GM19240 (cell line): ENCODE measurements around the gene MYL3.

Experiments
- DNase-seq: peaks from one replicate; pipeline ENCODE4 v3.0.0; 2011; ENCODE audit warnings: low spot score; ENCODE audit not compliant: insufficient read length

Gene MYL3

DNA sequence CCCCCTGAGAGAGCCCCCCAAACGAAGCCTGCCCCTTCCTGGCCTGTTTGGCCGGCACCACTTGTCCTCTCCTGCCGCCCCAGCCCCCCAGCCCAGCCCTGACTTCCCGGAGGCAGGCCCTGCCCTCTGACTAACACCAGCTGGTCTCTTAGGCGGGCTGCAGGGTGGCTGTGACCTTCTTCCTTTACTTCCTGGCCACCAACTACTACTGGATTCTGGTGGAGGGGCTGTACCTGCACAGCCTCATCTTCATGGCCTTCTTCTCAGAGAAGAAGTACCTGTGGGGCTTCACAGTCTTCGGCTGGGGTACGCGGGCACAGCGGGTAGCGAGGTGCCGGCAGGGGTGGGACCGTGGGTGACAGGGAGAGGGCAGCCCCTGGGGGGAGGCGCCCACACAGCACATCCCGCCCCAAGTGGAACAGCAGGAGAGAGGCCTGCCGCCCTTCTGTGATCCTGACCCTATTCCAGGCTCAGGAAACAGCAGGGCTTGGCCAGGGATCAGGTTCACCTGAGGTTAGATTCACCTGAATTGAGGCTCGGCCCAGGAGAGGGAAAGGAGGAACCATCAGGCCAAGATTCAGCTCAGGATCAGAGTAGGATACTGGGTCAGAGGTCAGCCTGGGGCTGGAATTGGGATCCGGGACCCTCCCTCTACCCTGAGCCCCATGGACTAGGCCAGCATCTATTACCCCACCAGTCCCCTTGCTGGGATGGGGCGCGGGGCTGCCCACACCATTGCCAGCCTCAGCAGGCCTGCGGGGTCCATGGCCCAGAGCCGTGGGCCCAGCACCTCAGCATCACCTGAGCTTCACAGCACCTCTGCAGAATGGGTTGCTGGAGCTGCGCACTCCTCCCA lies 36.1 kb upstream of the MYL3 start:
- no peak for DNase-seq

DNA sequence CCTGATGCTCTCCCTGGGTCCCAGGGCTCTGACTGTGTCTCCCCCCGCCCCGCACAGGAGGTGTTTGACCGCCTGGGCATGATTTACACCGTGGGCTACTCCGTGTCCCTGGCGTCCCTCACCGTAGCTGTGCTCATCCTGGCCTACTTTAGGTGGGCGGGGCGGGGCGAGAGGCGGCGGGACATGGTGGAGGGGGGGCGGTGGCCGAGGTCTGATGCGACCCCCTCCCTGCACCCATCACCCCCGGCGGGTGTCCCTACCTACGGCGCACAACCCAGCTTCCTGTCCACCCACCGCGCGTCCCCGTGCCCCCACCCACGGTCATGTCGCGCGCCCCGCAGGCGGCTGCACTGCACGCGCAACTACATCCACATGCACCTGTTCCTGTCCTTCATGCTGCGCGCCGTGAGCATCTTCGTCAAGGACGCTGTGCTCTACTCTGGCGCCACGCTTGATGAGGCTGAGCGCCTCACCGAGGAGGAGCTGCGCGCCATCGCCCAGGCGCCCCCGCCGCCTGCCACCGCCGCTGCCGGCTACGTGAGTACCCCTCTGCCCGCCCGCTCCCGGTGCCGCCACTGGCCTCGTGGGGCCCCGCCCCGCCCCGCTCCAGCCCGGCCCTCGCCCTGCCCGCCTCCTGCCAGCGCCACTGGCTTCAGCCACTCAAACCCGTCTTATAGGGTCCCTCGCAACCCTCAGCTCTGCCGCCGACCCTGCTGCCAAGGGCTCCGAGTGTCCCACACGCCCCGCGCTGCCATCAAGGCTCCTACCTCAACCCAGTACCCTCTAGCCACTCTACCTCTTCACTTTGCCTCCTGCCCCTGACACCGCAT lies 35.3 kb upstream of the MYL3 start:
- DNase-seq = no peak

DNA sequence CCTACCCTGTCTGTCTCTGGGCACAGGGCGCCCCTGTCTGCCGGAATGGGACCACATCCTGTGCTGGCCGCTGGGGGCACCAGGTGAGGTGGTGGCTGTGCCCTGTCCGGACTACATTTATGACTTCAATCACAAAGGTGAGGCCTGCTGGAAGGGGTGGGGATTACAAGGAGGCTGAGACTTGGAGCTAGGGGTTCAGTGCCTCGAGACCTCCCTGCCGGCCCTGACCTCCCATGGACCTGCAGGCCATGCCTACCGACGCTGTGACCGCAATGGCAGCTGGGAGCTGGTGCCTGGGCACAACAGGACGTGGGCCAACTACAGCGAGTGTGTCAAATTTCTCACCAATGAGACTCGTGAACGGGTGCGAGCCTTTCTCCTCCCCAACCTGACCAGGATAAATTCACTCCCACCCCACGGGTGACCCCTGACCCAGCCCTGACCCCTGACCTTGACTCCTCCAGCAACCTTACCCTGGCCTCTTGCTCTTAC lies 34.6 kb upstream of the MYL3 start:
- no peak for DNase-seq

DNA sequence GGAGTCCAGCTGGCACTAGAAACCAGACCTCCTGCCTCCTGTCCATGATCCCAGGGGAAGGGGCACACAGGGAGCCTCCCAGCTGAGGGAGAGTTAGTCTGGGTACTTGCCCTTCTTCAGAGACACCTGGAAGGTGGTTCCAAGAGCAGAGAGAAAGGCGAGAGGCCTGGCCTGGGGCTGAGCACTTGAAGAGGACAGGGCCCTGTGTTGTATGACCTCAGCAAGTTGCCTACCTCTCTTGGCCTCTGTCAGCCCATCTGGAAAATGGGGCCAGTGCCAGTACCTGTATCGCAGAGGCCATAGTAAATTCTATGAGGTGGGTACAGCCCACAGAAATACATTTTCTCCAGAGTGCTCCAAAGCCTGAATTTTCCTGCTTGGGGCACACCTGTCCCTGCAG lies 33.8 kb upstream of the MYL3 start:
- no peak for DNase-seq

DNA sequence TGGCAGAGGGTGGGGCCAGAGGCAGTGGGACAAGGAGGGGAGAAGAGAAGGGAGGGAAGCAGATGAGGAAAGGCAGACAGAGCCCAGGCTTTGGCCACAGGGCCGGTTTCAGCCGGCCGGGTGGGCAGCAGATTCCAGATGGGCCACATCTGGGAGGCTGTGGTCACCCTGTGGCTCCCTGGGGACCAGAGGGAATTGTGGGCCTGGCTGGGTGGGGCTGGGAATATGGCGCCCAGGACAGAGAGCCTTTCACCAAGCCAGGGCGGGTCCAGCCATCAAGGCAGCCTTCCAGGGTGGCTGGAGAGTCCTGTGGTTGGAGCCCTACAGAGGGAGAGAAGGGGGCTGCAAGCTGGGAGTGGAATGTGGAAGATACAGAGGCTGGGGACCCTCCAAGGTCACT lies 33.1 kb upstream of the MYL3 start:
- no peak for DNase-seq

DNA sequence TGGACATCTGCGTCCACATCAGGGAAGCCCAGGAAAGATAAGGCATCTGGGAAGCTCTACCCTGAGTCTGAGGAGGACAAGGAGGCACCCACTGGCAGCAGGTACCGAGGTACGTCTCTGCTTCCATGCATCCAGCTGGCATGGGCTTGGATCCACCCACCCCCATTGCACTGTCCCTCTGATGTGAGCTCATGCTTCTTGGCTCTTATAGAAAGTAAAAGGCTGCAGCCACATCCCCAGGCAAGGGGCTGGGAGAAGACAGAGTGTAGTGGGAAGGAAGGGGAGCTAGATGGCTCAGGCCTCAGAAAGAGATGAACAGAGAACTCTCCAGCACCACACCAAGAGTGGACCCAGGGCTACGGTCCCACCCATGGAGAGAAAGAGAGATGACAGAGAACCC lies 32.5 kb upstream of the MYL3 start:
- DNase-seq = no peak

DNA sequence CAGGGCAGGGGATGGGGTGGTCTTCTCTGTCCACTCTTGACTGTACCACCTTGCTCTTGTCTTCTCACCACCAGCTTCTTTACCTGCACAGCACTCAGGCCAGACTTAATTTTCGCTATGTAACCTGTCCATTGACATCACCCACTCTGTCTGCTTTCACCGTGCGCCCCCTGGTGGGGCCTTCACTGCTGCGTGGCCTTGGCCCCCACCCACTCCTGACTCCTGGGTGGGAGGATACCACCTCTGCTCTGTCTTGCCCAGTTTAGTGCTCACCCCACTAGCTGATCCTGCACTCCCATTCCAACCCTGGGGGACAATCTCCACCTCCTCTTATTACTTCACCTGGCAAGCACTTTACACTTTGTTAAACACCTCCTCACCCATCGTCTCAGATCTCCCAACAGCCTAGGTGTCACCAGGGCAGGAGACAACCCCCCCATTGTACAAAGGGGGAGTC lies 32.0 kb upstream of the MYL3 start:
- peak; percentile 76 for DNase-seq

DNA sequence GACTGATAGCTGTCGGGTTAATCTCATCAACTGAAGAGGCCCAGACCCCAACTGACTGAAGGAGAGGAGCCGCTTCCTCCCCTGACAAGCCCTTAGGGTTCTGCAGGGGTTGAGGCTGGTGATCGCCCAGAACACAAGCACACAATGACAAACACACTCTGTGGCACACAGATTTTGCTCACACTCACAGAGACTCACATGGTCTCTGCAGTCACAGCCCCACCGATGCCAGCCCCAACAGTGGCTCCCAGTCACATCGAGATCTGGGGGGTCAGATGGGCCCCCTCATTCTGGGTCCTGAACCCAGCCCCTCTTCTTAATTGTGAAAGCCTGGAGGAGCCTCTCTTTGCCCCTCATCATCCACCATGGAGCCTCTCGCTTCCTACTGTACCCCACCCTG lies 31.0 kb upstream of the MYL3 start:
- no peak for DNase-seq

DNA sequence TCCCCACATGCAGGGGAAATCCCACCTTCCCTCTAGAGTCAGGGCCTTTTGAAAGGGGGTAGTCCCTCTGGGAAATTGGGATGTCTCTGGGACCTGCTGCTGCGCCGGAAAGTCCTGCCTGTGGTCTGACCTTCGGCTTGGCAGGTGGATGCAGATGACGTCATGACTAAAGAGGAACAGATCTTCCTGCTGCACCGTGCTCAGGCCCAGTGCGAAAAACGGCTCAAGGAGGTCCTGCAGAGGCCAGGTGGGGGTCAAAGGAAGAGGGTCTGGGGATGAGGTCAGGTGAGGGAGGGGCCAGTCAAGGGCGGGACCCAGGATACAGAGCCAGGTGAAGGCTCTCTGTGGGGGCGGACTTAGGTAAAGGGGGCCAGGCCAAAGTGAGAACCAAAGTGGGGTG lies 30.5 kb upstream of the MYL3 start:
- no peak for DNase-seq

DNA sequence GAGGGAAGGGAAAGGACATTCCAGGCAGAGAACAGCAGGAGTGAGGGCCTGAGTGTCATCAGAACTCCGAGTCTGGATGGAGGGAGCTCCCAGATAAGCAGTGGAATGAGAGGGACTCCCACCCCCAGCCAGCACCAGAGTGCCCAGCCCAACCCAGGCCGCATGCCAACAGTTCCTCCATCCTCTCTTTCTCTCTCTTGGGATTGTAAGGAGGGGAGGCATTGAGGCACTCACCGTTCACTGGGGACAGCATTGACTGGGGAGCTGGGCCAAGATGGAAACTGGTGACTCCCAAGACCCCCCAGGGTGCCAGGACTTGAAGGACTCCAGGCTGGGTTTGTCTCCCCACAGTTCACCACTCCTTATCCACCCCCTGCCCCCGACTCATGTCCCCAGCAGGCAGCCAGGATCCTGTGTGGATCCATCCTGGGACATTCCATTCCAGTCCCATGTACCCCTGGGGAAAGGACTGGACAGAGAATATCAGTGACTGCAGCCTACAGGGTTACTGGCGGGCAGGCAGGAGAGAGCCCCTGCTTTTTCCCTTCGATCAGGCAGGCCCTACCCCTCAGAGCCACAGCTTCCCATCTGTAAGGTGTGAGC lies 30.0 kb upstream of the MYL3 start:
- no peak for DNase-seq

DNA sequence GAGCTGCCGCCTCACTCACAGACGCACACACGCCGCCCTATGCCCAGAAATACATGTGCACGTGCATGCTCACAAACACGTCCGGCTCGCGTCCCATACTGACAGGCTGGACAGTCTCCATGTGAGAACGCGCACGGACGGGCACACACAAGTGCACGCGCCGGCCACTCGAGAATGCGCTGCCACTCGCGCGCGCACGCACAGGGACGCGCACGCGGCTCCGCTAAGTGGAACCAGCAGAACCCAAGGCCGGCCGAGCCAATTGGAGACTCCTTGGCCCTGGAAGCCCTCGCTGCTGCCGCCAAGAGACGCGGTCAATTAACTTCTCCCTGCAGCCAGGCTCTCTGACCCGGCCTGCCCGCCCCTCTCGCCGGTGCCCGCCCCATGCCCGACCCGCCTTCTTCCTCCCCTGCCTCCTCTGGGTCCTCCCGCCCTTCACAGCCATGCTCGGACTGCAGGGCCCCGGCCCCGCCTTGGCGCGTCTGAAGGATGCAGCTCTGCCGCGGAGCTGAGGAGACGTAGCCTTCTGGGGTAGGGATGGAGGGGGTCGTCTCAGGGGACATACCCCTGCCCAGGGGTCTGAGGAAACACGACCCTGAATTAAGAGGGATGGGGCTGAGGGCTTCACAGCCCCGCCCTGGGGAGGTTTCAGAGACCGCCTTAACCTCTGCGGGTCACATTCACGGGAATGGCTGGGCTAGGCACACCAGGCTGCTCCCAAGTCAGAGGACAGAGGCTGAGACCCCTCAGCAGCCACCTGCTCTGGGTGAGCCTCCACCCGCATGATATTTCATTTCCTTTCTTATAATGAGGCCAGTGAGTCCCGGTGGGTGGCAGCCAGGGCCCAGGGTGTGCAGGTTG lies 29.3 kb upstream of the MYL3 start:
- no peak for DNase-seq

DNA sequence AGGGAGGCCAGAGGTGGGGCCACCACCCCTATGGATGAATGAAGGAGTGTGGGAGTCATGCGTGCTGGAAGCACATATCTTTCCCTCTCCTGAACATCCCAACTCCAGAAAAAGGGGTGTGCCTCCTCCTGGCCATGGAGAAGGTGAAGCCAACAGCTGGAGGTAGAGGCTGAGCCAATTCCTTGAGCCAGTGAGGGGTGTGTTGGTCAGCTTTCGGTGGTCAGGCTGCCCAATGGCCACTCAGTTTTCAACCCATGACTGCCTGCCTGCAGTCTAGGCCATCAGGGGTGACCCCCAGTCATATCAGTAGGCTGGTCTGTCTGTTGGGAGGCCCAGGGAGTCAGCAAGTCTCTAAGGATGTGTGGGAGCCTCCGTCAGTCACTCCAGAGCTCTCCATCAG lies 27.9 kb upstream of the MYL3 start:
- no peak for DNase-seq

DNA sequence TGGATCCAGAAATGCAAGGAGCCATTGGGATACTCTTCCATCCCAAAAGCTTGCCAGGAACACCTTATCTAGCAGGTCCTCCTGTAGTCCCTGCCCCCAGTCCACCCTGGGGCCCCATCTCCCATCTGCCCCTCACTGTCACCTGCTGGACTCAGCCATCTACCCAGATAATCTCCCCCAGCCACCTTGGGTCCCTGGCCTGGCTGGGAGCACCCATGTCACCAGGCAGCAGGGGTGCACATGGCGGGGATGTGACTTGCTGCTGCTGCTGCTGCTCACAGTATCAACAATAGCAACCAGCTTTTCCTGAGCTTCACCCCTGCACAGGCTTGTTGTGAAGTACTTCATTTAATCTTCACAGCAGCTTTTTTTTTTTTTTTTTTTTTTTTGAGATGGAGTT lies 26.9 kb upstream of the MYL3 start:
- no peak for DNase-seq

DNA sequence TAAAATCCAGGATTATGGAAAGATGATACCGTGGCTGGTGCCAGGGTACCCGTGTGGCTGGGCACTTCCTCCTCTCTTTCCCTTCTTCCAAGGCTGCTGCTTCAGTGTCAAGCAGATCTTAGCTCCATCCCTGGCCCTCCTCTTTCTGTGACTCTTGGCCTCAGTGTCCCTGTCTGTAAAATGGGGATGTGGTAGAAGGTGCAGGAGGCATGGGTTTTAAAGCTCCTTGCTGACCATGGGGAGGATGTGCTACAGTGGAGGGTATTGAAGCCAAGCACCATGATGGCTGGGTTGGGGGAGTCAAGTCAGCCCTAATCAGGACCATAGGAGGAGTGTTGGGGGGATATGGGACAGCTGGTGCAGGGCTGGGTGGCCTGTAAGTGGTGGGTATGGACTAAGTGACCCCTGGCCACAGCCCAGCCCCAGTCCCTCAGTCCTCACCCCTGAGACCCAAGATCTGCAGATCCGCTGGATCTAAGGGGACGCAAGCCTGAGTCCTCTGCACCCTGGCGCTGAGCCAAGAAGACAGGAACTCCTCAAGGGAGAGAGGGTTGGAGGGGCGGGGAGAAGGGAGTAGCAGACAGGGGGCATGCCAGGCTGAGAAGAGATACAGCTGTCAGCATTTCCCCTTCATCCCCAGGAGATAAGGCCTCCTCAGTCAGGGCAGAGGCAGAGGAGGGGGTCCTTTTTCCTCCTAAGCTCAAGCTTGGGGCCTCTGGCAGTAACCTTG lies 26.3 kb upstream of the MYL3 start:
- no peak for DNase-seq

DNA sequence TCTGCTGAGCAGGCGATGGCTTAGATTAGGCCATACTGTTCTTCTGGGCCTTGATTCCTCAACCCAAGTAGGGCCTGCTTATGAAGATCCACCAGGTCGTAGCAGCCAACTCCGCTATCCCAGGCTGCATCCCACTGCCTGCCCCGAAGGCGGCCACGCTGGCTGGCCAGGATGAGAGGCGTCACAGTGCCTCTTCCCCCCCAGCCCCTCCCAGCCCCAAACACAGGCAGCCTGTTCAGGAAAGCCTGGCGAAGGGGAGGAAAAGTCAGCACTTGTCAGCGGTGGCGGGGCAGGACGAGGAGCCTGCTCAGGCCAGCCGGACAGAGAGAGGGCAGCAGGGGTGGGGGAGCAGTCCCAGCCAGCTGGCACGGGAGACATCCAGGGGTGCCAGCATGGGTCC lies 25.5 kb upstream of the MYL3 start:
- no peak for DNase-seq

DNA sequence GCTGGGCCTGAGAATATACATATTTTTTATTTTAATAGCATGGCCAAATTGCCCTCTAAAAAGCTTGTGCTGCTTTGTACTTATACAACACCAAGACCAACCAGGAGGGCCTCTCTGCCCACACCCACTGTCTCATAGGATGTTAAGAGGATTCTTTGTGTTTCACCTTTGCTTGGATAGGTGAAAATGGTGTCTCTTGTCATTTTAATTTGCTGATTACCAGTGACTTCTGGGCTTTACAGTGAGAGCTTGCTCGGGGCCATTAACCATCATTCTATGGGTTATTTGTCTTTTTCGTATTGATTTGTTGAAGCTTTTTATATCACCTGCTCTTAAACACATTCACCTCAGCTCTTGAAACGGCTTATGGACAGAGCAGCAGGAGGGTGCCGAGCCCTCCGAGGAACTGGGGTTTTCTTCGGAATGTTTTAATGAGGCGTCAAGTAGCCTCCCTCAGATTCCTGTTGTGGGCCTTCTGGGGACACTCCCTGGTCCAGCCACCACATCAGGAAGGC lies 24.8 kb upstream of the MYL3 start:
- no peak for DNase-seq

DNA sequence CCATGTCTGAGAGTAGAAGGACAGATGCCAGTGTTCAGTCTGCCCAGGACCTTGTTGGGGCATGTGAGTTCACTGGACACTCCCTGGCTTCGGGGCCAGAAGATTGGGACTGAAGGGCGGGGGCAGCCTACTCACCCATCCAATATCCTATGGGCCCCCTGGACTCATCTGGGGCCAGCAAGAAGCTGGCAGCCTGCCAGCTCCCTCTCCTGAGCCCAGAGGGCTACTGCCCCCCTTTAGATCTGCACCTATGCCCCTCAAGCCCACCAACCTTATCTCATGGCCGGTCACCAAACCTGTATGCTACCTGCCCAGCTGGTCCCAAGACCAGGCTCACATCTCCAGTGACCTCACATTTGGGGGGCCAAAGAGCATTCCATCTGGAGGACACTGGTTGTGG lies 22.4 kb upstream of the MYL3 start:
- no peak for DNase-seq

DNA sequence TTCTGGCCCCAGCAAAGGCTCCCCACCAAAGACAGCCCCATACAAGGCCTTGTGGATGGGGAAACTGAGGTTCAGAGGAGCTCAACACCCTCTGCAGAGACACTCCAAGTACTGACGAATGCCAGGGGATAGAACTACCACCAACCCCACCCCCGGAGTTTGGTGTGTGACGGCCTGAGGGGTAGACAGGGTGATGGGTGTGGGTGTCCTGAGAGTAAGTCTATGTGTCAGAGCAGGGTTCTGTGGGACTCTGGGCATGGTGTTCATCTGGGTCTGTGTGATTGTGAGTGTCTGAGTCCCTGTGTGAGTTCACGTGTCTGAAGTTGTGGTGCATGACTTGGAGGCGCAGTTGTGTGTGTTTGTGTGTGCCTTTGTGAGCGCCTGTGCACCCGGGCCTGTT lies 21.7 kb upstream of the MYL3 start:
- DNase-seq = no peak

DNA sequence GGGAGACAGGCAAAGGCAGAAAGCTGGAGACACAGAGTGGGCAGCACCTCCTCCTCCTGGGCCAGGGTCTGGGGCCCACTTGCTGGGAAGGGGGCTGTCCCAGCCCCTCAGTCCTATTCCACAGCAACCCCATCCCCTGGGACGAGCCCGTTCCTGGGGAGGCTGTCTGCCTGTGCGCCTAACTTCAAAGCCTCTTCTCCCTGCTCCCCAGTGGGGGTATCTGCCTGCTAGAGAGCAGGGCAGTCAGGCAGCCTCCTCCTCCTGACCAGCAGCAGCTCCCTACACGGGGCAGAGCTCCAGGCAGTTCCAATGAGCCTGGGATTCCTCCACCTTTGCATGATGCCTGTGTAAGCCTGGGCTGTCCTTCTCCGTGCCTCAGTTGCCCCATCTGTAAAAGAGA lies 21.2 kb upstream of the MYL3 start:
- DNase-seq = no peak

DNA sequence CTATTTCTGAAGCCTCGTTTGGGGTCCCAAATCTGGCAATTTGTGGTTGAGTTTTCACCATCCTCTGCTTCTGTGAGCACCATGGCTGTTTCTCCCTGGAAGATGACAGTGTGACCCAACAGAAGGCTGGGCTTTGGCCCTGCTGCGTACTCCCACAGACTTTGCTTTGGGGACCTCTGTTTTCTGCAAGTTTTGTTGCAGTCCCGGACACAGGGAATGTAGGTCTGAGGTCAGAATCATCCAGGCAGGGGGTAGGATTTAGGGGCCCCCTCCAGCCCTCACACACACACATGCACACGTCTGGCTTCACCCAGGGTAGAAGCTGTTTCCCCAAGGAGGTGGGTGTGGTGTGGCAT lies 20.6 kb upstream of the MYL3 start:
- DNase-seq = no peak
